ENCODE measurements around the gene ZFYVE21.

- TF ChIP-seq POLR2A (IDR thresholded peaks at IDR 0.05): no peak
- TF ChIP-seq CTCF (IDR thresholded peaks at IDR 0.05): no peak
Observed at GRCh38 chr14:103713304-103714062, 2.1 kb upstream of the ZFYVE21 start.
